HCT116 (cell line): ENCODE measurements around the gene LPIN1. TPM values are rescaled to one million over a fixed set of nuclear protein-coding genes. Genes with fewer than 3 reads are reported as not detected.

ENCODE experiments used
- ATAC-seq: fragments of 200-7000 bp; cut with Tn5 transposase; 2 replicates; pipeline ENCODE4 v1.9.1; 2020; ENCODE audit warnings: mild to moderate bottlenecking, moderate library complexity
- BruUV-seq: library from RNA; stranded (reverse); fragments of 400-500 nt; replicated peaks from 2 replicates; lab custom pipeline; 2021; lab: Mats Ljungman, UMichigan
- CTCF ChIA-PET: fragments of 300-600 bp; sonication (Branson Sonifier 250); formaldehyde crosslinking; loops from one replicate; lab custom pipeline; 2021; ENCODE audit warnings: antibody characterized with exemption; lab: Charles Lee
- POLR2A ChIA-PET: fragments of 300-600, 350-600 bp; sonication (Branson Sonifier 250); formaldehyde crosslinking; loops from one replicate; lab custom pipeline; 2021; ENCODE audit warnings: antibody characterized with exemption; lab: Charles Lee
- RAD21 ChIA-PET, 2 experiments: fragments of 300-600 bp; sonication (Branson Sonifier 250); formaldehyde crosslinking; loops; one replicate each; lab custom pipeline; 2023; ENCODE audit warnings: low total read pairs in 2 of 2; ENCODE audit not compliant: uncharacterized antibody in 2 of 2, unreplicated experiment in 2 of 2, low non-redundant PET in 1 of 2; lab: Charles Lee
- DNase-seq: peaks from one replicate; pipeline ENCODE4 v3.0.0-alpha.2; 2010; ENCODE audit warnings: low read depth, low spot score
- H2AFZ ChIP-seq: fragments of 200-600 bp; shearing (Covaris generic), sonication (generic); 2 replicates; pipeline ENCODE4 v1.6.1; 2017; ENCODE audit warnings: low read depth, mixed run types, mixed read lengths, antibody characterized with exemption, low read length; ENCODE audit not compliant: poor library complexity, severe bottlenecking
- H3K27ac ChIP-seq: 2 replicates; pipeline ENCODE4 v1.5.1; 2012; ENCODE audit warnings: low read depth, low read length
- H3K27me3 ChIP-seq: fragments of 200-600 bp; sonication (generic); 2 replicates; pipeline ENCODE4 v1.6.1; 2016; ENCODE audit warnings: mixed run types, low read length, mixed read lengths; ENCODE audit not compliant: insufficient read depth
- H3K36me3 ChIP-seq, 2 experiments: fragments of 200-500 bp in 1 of 2; fragments of 200-600 bp in 1 of 2; sonication (Bioruptor generic) in 1 of 2; sonication (generic) in 1 of 2; 2 replicates each; pipeline versions ENCODE4 v1.5.1 to v1.6.1; 2014 to 2016; ENCODE audit warnings: low read length in 2 of 2, inconsistent platforms in 1 of 2, mixed read lengths in 1 of 2, mixed run types in 1 of 2; ENCODE audit not compliant: insufficient read depth in 2 of 2, control insufficient read depth in 1 of 2
- H3K4me1 ChIP-seq, 2 experiments: fragments of 200-600 bp in 1 of 2; sonication (generic) in 1 of 2; 2 replicates each; pipeline versions ENCODE4 v1.5.1 to v1.6.1; 2012 to 2017; ENCODE audit warnings: low read length in 2 of 2, inconsistent platforms in 1 of 2, mild to moderate bottlenecking in 1 of 2, mixed read lengths in 1 of 2, mixed run types in 1 of 2, moderate library complexity in 1 of 2; ENCODE audit not compliant: insufficient read depth in 2 of 2, control insufficient read depth in 1 of 2
- H3K4me2 ChIP-seq: fragments of 200-600 bp; sonication (generic); 2 replicates; pipeline ENCODE4 v1.6.1; 2017; ENCODE audit warnings: mixed run types, low read length, mixed read lengths
- H3K4me3 ChIP-seq, 2 experiments: fragments of 200-600 bp in 1 of 2; sonication (generic) in 1 of 2; replicated peaks in 1 of 2; 2 replicates each; pipeline ENCODE4 v1.5.1; 2011 to 2016; ENCODE audit warnings: low read length in 2 of 2, control low read depth in 1 of 2, low read depth in 1 of 2, mild to moderate bottlenecking in 1 of 2, mixed read lengths in 1 of 2, mixed run types in 1 of 2
- H3K79me2 ChIP-seq: fragments of 200-600 bp; sonication (generic); 2 replicates; pipeline ENCODE4 v1.6.1; 2017; ENCODE audit warnings: mild to moderate bottlenecking, mixed run types, low read length, moderate library complexity, mixed read lengths; ENCODE audit not compliant: insufficient read depth
- H3K9ac ChIP-seq: fragments of 200-600 bp; sonication (generic); 2 replicates; pipeline ENCODE4 v1.6.1; 2016; ENCODE audit warnings: low read length, mixed read lengths
- H3K9me2 ChIP-seq: fragments of 200-600 bp; sonication (generic), shearing (Covaris generic); 2 replicates; pipeline ENCODE4 v1.6.1; 2017; ENCODE audit warnings: mixed run types, mild to moderate bottlenecking, moderate library complexity; ENCODE audit not compliant: insufficient read depth
- H3K9me3 ChIP-seq, 2 experiments: fragments of 200-500 bp in 1 of 2; fragments of 200-600 bp in 1 of 2; sonication (Bioruptor generic) in 1 of 2; sonication (generic) in 1 of 2; 2 replicates each; pipeline ENCODE4 v1.6.1; 2014 to 2017; ENCODE audit warnings: low read length in 2 of 2, mixed read lengths in 2 of 2, inconsistent platforms in 1 of 2, low read depth in 1 of 2, mild to moderate bottlenecking in 1 of 2, mixed run types in 1 of 2, moderate library complexity in 1 of 2; ENCODE audit not compliant: control insufficient read depth in 1 of 2, insufficient read depth in 1 of 2
- H4K20me1 ChIP-seq: fragments of 200-600 bp; sonication (generic), shearing (Covaris generic); 2 replicates; pipeline ENCODE4 v1.6.1; 2017; ENCODE audit warnings: mixed run types, mild to moderate bottlenecking, moderate library complexity; ENCODE audit not compliant: insufficient read depth
- EGR1 ChIP-seq: IDR thresholded peaks from 2 replicates; pipeline ENCODE4 v1.6.1; 2012; ENCODE audit warnings: low read depth
- ELF1 ChIP-seq: IDR thresholded peaks from 2 replicates; pipeline ENCODE4 v1.6.1; 2012; ENCODE audit warnings: low read depth, borderline replicate concordance
- EZH2 ChIP-seq: fragments of 200-600 bp; sonication (generic); IDR thresholded peaks from 2 replicates; pipeline ENCODE4 v1.6.1; 2017; ENCODE audit warnings: antibody characterized with exemption, mixed run types
- JUND ChIP-seq: IDR thresholded peaks from 2 replicates; pipeline ENCODE4 v1.6.1; 2012
- SIN3A ChIP-seq: IDR thresholded peaks from 2 replicates; pipeline ENCODE4 v1.6.1; 2012; ENCODE audit warnings: low read depth
- SP1 ChIP-seq: IDR thresholded peaks from 2 replicates; pipeline ENCODE4 v1.6.1; 2012; ENCODE audit warnings: low read depth
- TCF7L2 ChIP-seq: IDR thresholded peaks from 2 replicates; pipeline ENCODE4 v1.7.0; 2011; ENCODE audit warnings: borderline replicate concordance, inconsistent platforms; ENCODE audit not compliant: insufficient read depth, insufficient read length; ENCODE audit errors: extremely low read depth
- YY1 ChIP-seq: IDR thresholded peaks from 2 replicates; pipeline ENCODE4 v1.6.1; 2011; ENCODE audit warnings: low read length, low read depth, moderate library complexity, mild to moderate bottlenecking; ENCODE audit not compliant: insufficient replicate concordance; ENCODE audit errors: extremely low read depth
- intact Hi-C: fragments of 100-400 bp; cut with micrococcal nuclease; formaldehyde crosslinking; loops from 2 replicates; pipeline ENCODE4 v1.10.0; 2022
- total RNA-seq: library from RNA; stranded (reverse); gene quantifications from one replicate; pipeline ENCODE4 v1.2.1, GENCODE V29; 2021; ENCODE audit not compliant: unreplicated experiment
- TF ChIP-seq, protein P1 (sequence below): IDR thresholded peaks from 2 replicates; pipeline ENCODE4 v1.6.1; 2011; ENCODE audit warnings: mild to moderate bottlenecking, low read length, moderate library complexity; ENCODE audit not compliant: insufficient replicate concordance; ENCODE audit errors: extremely low read depth
- TF ChIP-seq, protein P2 (sequence below): IDR thresholded peaks from 2 replicates; pipeline ENCODE4 v1.6.1; 2012; ENCODE audit warnings: low read depth

The LPIN1 gene
- total RNA-seq, 1 experiment from 2014 or later, result 16.7 TPM

DNA sequence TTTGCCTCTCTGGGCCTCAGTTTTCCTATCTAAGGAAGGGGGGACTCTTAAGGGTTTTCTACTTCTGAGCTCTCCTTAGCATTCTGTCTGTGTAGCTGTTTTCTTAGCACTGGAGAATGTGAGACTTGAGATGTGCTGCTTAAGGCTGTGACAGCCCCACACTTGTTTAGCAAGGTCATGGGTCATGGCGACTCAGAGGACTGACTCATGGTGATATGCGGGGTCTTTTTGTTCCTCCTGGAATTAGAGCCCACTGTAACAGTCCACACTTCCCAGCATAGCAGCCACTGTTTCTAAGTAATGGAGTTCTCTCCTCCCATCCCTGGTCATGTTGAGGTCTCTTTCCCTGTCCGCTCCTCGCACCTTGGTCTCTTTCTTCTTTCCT lies 4.1 kb upstream of the LPIN1 start:
- H3K79me2 ChIP-seq, result peaks cover 1% of the 10 kb centered on the region; the same call in 1 of the 2 replicates
- DNase-seq, result no peak
- peak overlapping the region; percentile 86 for H3K4me2 ChIP-seq
- H3K27me3 ChIP-seq, result no peaks in the 10 kb centered on the region
- H4K20me1 ChIP-seq, result no peaks in the 10 kb centered on the region
- RAD21 ChIA-PET, result no interaction called here
- CTCF ChIA-PET, result interaction anchor here (1.0 to 1.9 kb wide), 3 partner anchors 11 to 43 kb away, joined by 3 to 4 read pairs (median 3); no protein-coding TSS in a partner anchor
- no peak overlapping the region for H2AFZ ChIP-seq
- H3K36me3 ChIP-seq, result no peaks in the 10 kb centered on the region
- H3K9me2 ChIP-seq, result no peaks in the 10 kb centered on the region
- no TSS peak for BruUV-seq
- ATAC-seq, result no peak
- POLR2A ChIA-PET, result no interaction called here
- peaks cover 45 to 63% of the 10 kb centered on the region in 2 experiments for H3K4me1 ChIP-seq
- no peak for TF ChIP-seq JUND
- TF ChIP-seq, protein P1, sequence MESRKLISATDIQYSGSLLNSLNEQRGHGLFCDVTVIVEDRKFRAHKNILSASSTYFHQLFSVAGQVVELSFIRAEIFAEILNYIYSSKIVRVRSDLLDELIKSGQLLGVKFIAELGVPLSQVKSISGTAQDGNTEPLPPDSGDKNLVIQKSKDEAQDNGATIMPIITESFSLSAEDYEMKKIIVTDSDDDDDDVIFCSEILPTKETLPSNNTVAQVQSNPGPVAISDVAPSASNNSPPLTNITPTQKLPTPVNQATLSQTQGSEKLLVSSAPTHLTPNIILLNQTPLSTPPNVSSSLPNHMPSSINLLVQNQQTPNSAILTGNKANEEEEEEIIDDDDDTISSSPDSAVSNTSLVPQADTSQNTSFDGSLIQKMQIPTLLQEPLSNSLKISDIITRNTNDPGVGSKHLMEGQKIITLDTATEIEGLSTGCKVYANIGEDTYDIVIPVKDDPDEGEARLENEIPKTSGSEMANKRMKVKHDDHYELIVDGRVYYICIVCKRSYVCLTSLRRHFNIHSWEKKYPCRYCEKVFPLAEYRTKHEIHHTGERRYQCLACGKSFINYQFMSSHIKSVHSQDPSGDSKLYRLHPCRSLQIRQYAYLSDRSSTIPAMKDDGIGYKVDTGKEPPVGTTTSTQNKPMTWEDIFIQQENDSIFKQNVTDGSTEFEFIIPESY, result no peak
- TF ChIP-seq ELF1, result no peak
- TF ChIP-seq TCF7L2, result no peak
- H3K9me3 ChIP-seq, result no peaks in the 10 kb centered on the region
- H3K9ac ChIP-seq, result no peak overlapping the region
- intact Hi-C loops, result no loop called here
- H3K27ac ChIP-seq, result no peak overlapping the region
- no peak overlapping the region for H3K4me3 ChIP-seq

DNA sequence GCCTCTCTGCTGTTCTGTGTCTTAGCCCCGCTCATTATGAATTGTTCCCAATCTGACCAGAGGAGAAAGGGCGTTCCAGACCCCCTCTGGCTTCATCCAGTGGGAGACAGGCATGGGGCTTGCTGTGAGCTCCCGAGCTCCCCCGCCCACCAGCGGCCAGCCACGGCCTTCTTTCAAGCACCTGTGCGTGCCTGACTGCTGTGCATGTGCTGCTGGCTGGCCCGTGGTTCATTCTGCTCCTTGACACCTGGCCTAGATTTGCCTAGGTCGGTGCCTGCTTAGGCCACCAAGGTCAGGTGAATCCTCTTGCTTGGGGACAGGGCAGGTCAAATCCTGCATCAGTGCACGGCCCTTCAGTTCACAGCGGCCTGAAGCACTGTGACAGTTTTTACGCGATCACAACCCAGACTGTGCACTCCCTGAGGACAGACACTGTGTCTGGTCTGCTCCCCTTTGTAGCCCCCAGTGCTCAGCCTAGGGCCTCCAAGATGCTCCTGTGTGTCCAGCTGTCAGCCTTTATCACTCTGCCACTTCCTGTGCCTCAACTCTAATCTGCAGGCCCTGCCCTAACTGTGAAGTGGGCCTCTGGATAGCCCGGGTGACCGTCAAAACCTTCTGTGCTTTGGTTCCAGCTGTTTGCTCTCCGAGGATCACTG lies 3.6 kb upstream of the LPIN1 start:
- Histone ChIP-seq H3K27ac (no peak overlapping the region), H3K4me3 (no peak overlapping the region), H3K9ac (no peak overlapping the region), H2AFZ (no peak overlapping the region), H3K4me1 (peaks cover 50 to 69% of the 10 kb centered on the region in 2 experiments), H3K4me2 (peak overlapping the region; percentile 86), H3K9me2 (no peaks in the 10 kb centered on the region), H3K27me3 (no peaks in the 10 kb centered on the region), H4K20me1 (no peaks in the 10 kb centered on the region), H3K9me3 (no peaks in the 10 kb centered on the region), H3K79me2 (peaks cover 6% of the 10 kb centered on the region; the same call in 1 of the 2 replicates), H3K36me3 (no peaks in the 10 kb centered on the region)
- no TSS peak for BruUV-seq
- DNase-seq (no peak), ATAC-seq (no peak)
- intact Hi-C loops, result no loop called here
- ChIA-PET RAD21 (interaction anchor here in 1 of 2 experiments (0.6 kb wide), 1 partner anchor 10 kb away, joined by 3 read pairs; no protein-coding TSS in a partner anchor), CTCF (interaction anchor here (1.0 to 1.2 kb wide), 2 partner anchors 10 to 36 kb away, joined by 3 read pairs; no protein-coding TSS in a partner anchor), POLR2A (interaction anchor here (1.0 kb wide), 1 partner anchor 11 kb away, joined by 3 read pairs; no protein-coding TSS in a partner anchor)
- no peak for TF ChIP-seq ELF1
- TF ChIP-seq SIN3A, result no peak
- no peak for TF ChIP-seq YY1
- no peak for TF ChIP-seq EZH2
- TF ChIP-seq, protein P2, sequence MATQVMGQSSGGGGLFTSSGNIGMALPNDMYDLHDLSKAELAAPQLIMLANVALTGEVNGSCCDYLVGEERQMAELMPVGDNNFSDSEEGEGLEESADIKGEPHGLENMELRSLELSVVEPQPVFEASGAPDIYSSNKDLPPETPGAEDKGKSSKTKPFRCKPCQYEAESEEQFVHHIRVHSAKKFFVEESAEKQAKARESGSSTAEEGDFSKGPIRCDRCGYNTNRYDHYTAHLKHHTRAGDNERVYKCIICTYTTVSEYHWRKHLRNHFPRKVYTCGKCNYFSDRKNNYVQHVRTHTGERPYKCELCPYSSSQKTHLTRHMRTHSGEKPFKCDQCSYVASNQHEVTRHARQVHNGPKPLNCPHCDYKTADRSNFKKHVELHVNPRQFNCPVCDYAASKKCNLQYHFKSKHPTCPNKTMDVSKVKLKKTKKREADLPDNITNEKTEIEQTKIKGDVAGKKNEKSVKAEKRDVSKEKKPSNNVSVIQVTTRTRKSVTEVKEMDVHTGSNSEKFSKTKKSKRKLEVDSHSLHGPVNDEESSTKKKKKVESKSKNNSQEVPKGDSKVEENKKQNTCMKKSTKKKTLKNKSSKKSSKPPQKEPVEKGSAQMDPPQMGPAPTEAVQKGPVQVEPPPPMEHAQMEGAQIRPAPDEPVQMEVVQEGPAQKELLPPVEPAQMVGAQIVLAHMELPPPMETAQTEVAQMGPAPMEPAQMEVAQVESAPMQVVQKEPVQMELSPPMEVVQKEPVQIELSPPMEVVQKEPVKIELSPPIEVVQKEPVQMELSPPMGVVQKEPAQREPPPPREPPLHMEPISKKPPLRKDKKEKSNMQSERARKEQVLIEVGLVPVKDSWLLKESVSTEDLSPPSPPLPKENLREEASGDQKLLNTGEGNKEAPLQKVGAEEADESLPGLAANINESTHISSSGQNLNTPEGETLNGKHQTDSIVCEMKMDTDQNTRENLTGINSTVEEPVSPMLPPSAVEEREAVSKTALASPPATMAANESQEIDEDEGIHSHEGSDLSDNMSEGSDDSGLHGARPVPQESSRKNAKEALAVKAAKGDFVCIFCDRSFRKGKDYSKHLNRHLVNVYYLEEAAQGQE, result no peak
- TF ChIP-seq EGR1, result no peak
- TF ChIP-seq SP1, result no peak
- TF ChIP-seq, protein P1, result no peak
